Measurements from ENCODE around the gene ZNF276. TPM values are rescaled to one million over a fixed set of nuclear protein-coding genes. Genes with fewer than 3 reads are reported as not detected.

The ZNF276 gene
- polyA plus RNA-seq, 3 donors: 2.2 to 54.5 (median 3.2) TPM

- DNase-seq: peak; percentile 12 to 46 (median 20)
- Histone ChIP-seq H3K79me2 (ENCODE audit: insufficient read depth, low read length) (peaks cover 4% of the 10 kb centered on the region), H3K4me1 (ENCODE audit: control insufficient read depth in 1 of 2, insufficient read depth in 2 of 2, low read length in 2 of 2) (peaks cover 9 to 13% of the 10 kb centered on the region in 2 donors), H4K20me1 (ENCODE audit: insufficient read depth, low read length) (peaks cover 4% of the 10 kb centered on the region), H3K4me3 (replicated peaks in 1 of 3; ENCODE audit: low read depth in 2 of 3, low read length in 3 of 3) (no peak overlapping the region), H3K9ac (ENCODE audit: insufficient read depth, low read length, poor library complexity, severe bottlenecking) (no peak overlapping the region), H3K36me3 (replicated peaks in 1 of 2; ENCODE audit: control insufficient read depth in 1 of 2, insufficient read depth in 2 of 2, low read length in 2 of 2) (peaks cover 28 to 73% of the 10 kb centered on the region in 2 donors), H3K9me3 (replicated peaks in 1 of 2; ENCODE audit: control insufficient read depth in 1 of 2, insufficient read depth in 1 of 2, low read length in 2 of 2) (no peaks in the 10 kb centered on the region), H2AFZ (ENCODE audit: insufficient read depth, low read depth, low read length, poor library complexity, severe bottlenecking) (no peak overlapping the region), H3K4me2 (replicated peaks; ENCODE audit: extremely low read depth, low read length, poor library complexity, severe bottlenecking) (no peak overlapping the region), H3K27ac (ENCODE audit: low read depth in 1 of 2, low read length in 2 of 2) (no peak overlapping the region), H3K27me3 (ENCODE audit: control insufficient read depth in 2 of 2, insufficient read depth in 2 of 2, low read length in 2 of 2) (no peaks in the 10 kb centered on the region)
- no peaks in the 10 kb centered on the region for H3K9me3 Mint-ChIP-seq
- peaks cover 11% of the 10 kb centered on the region for H3K4me1 Mint-ChIP-seq
- intact Hi-C loops (cut with micrococcal nuclease): no loop called here
- H3K27ac Mint-ChIP-seq: peak overlapping the region in 4 of 7 donors; percentile 65 to 85 (median 70)
- 60% methylated on average over 3 of the region's 11 CpGs for WGBS (ENCODE audit: insufficient coverage)
- no peak overlapping the region for H3K4me3 Mint-ChIP-seq
- TF ChIP-seq CTCF (IDR thresholded peaks at IDR 0.05): no peak
- peaks cover 59 to 81% of the 10 kb centered on the region in 2 donors for H3K36me3 Mint-ChIP-seq
- peaks cover 0 to 1% (median 0%) of the 10 kb centered on the region in 3 donors for H3K27me3 Mint-ChIP-seq (ENCODE audit: low read depth in 3 of 3)
Observed at GRCh38 chr16:89748921-89749320, 27.6 kb downstream of the ZNF276 start.

- Mint-ChIP-seq H3K27me3 (ENCODE audit: low read depth in 3 of 3) (peaks cover 0 to 1% (median 0%) of the 10 kb centered on the region in 3 donors), H3K9me3 (no peaks in the 10 kb centered on the region), H3K4me1 (peaks cover 12% of the 10 kb centered on the region), H3K4me3 (peak overlapping the region; percentile 48 to 78), H3K27ac (peak overlapping the region in 6 of 7 donors; percentile 66 to 88 (median 81)), H3K36me3 (peaks cover 57 to 79% of the 10 kb centered on the region in 2 donors)
- intact Hi-C loops (cut with micrococcal nuclease): no loop called here
- Histone ChIP-seq H3K4me3 (replicated peaks in 1 of 3; ENCODE audit: low read depth in 2 of 3, low read length in 3 of 3) (no peak overlapping the region), H2AFZ (ENCODE audit: insufficient read depth, low read depth, low read length, poor library complexity, severe bottlenecking) (peak overlapping the region; percentile 51), H3K9me3 (replicated peaks in 1 of 2; ENCODE audit: control insufficient read depth in 1 of 2, insufficient read depth in 1 of 2, low read length in 2 of 2) (no peaks in the 10 kb centered on the region), H3K36me3 (replicated peaks in 1 of 2; ENCODE audit: control insufficient read depth in 1 of 2, insufficient read depth in 2 of 2, low read length in 2 of 2) (peaks cover 22 to 66% of the 10 kb centered on the region in 2 donors), H3K27me3 (ENCODE audit: control insufficient read depth in 2 of 2, insufficient read depth in 2 of 2, low read length in 2 of 2) (no peaks in the 10 kb centered on the region), H4K20me1 (ENCODE audit: insufficient read depth, low read length) (peaks cover 8% of the 10 kb centered on the region), H3K27ac (ENCODE audit: low read depth in 1 of 2, low read length in 2 of 2) (no peak overlapping the region), H3K9ac (ENCODE audit: insufficient read depth, low read length, poor library complexity, severe bottlenecking) (no peak overlapping the region), H3K4me1 (ENCODE audit: control insufficient read depth in 1 of 2, insufficient read depth in 2 of 2, low read length in 2 of 2) (peaks cover 9 to 13% of the 10 kb centered on the region in 2 donors), H3K79me2 (ENCODE audit: insufficient read depth, low read length) (peaks cover 4% of the 10 kb centered on the region), H3K4me2 (replicated peaks; ENCODE audit: extremely low read depth, low read length, poor library complexity, severe bottlenecking) (peak overlapping the region; percentile 39)
- no peak for TF ChIP-seq CTCF (IDR thresholded peaks at IDR 0.05)
- WGBS (ENCODE audit: insufficient coverage): 1% methylated on average over 8 of the region's 10 CpGs
- DNase-seq: peak; percentile 62 to 68 (median 65)
Observed at GRCh38 chr16:89749637-89750036, 28.3 kb downstream of the ZNF276 start.

Data from CD14-positive monocyte (primary cell).